ENCODE measurements around the gene TEX19. TPM values are rescaled to one million over a fixed set of nuclear protein-coding genes. Genes with fewer than 3 reads are reported as not detected.

TEX19 gene
- total and polyA plus RNA-seq, 10 of the 15 experiments (the other 5 are each of a cell fraction or from before 2014, with no cell fraction given): 0.03 to 0.32 (median 0.13) TPM; not detected in 3

DNA sequence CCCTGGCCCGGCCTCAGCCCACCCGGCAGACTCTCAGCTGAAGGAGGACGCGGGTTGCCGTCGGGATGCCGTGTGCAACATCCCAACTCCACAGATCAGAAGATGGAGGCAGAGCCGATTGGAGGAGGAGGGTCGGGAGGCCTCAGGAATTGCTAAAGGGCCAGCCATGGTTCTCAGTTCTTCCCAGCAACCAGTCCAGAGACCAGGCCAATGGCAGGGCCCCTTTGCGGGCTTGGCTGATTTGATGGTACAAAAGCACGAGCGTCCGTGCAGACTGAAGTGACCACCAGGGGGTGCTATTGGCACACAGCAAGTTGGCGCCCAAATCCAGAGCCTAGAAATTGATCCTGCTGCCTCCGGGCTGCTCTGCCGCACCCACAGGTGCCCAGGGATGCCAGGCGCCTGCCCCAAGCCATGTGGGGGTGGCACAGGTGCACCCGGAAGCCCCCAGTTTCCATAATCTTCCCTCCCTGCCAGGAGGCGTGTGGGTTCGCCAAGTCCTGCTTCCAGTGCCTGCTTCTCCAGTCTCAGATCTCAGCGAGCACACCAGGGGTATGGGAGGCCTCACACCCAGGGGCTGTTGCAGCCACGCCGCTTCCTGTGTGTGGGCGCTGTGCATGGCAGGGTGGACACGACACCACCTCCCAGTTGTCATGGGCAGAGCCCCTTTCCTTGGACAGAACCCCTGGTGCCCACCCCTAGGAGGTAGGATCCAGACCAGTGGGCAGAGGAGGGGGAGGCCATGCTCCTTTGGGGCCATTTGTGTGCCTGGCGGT, 7.1 kb upstream of the TEX19 start (continued):
- 0 out of 2 replicates have a peak, but pooled peaks have one; percentile 62 for TF ChIP-seq ESRRA (IDR thresholded peaks at IDR 0.05; ENCODE audit: low read length)
- TF ChIP-seq BHLHE40 (IDR thresholded peaks at IDR 0.05; ENCODE audit: borderline replicate concordance in 1 of 2, low read depth in 2 of 2, low read length in 1 of 2): peak; percentile 52 to 72; a peak in 3 of 4 replicates
- no peak for TF ChIP-seq ZNF274 (IDR thresholded peaks at IDR 0.05; ENCODE audit: insufficient read depth, insufficient read length)
- no peak for TF ChIP-seq RELB (IDR thresholded peaks at IDR 0.05; ENCODE audit: low read depth)
- TF ChIP-seq CREB1 (IDR thresholded peaks at IDR 0.05; ENCODE audit: low read depth): 0 out of 2 replicates have a peak, but pooled peaks have one; percentile 4
- TF ChIP-seq, protein P1, sequence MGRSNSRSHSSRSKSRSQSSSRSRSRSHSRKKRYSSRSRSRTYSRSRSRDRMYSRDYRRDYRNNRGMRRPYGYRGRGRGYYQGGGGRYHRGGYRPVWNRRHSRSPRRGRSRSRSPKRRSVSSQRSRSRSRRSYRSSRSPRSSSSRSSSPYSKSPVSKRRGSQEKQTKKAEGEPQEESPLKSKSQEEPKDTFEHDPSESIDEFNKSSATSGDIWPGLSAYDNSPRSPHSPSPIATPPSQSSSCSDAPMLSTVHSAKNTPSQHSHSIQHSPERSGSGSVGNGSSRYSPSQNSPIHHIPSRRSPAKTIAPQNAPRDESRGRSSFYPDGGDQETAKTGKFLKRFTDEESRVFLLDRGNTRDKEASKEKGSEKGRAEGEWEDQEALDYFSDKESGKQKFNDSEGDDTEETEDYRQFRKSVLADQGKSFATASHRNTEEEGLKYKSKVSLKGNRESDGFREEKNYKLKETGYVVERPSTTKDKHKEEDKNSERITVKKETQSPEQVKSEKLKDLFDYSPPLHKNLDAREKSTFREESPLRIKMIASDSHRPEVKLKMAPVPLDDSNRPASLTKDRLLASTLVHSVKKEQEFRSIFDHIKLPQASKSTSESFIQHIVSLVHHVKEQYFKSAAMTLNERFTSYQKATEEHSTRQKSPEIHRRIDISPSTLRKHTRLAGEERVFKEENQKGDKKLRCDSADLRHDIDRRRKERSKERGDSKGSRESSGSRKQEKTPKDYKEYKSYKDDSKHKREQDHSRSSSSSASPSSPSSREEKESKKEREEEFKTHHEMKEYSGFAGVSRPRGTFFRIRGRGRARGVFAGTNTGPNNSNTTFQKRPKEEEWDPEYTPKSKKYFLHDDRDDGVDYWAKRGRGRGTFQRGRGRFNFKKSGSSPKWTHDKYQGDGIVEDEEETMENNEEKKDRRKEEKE (IDR thresholded peaks at IDR 0.05): no peak
- TF ChIP-seq, protein P2, sequence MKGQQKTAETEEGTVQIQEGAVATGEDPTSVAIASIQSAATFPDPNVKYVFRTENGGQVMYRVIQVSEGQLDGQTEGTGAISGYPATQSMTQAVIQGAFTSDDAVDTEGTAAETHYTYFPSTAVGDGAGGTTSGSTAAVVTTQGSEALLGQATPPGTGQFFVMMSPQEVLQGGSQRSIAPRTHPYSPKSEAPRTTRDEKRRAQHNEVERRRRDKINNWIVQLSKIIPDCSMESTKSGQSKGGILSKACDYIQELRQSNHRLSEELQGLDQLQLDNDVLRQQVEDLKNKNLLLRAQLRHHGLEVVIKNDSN (IDR thresholded peaks at IDR 0.05; ENCODE audit: borderline replicate concordance, extremely low read length, insufficient read depth, low read depth, low read length): no peak
- no peak for TF ChIP-seq SIN3A (IDR thresholded peaks at IDR 0.05; ENCODE audit: low read depth, low read length)
- TF ChIP-seq RB1 (IDR thresholded peaks at IDR 0.05; ENCODE audit: borderline replicate concordance): peak; percentile 85; the same call in 1 of the 2 replicates
- no peak for TF ChIP-seq MXI1 (IDR thresholded peaks at IDR 0.05; ENCODE audit: low read depth, low read length)
- TF ChIP-seq, protein P3, sequence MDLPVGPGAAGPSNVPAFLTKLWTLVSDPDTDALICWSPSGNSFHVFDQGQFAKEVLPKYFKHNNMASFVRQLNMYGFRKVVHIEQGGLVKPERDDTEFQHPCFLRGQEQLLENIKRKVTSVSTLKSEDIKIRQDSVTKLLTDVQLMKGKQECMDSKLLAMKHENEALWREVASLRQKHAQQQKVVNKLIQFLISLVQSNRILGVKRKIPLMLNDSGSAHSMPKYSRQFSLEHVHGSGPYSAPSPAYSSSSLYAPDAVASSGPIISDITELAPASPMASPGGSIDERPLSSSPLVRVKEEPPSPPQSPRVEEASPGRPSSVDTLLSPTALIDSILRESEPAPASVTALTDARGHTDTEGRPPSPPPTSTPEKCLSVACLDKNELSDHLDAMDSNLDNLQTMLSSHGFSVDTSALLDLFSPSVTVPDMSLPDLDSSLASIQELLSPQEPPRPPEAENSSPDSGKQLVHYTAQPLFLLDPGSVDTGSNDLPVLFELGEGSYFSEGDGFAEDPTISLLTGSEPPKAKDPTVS (IDR thresholded peaks at IDR 0.05; ENCODE audit: low read depth, low read length): no peak
- no peak for TF ChIP-seq ZNF384 (IDR thresholded peaks at IDR 0.05; ENCODE audit: borderline replicate concordance, low read depth, low read length)
- TF ChIP-seq TAF1 (IDR thresholded peaks at IDR 0.05; ENCODE audit: borderline replicate concordance, low read depth, low read length): no peak
- TF ChIP-seq EGR1 (IDR thresholded peaks at IDR 0.05; ENCODE audit: borderline replicate concordance in 1 of 2, low read depth in 2 of 2, low read length in 2 of 2): no peak
- TF ChIP-seq, protein P4, sequence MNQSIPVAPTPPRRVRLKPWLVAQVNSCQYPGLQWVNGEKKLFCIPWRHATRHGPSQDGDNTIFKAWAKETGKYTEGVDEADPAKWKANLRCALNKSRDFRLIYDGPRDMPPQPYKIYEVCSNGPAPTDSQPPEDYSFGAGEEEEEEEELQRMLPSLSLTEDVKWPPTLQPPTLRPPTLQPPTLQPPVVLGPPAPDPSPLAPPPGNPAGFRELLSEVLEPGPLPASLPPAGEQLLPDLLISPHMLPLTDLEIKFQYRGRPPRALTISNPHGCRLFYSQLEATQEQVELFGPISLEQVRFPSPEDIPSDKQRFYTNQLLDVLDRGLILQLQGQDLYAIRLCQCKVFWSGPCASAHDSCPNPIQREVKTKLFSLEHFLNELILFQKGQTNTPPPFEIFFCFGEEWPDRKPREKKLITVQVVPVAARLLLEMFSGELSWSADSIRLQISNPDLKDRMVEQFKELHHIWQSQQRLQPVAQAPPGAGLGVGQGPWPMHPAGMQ (IDR thresholded peaks at IDR 0.05; ENCODE audit: borderline replicate concordance): no peak
- TF ChIP-seq, protein P5, sequence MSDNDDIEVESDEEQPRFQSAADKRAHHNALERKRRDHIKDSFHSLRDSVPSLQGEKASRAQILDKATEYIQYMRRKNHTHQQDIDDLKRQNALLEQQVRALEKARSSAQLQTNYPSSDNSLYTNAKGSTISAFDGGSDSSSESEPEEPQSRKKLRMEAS (IDR thresholded peaks at IDR 0.05; ENCODE audit: low read depth, low read length): peak; percentile 60; the same call in 1 of the 2 replicates
- no peak for TF ChIP-seq TCF7 (IDR thresholded peaks at IDR 0.05; ENCODE audit: borderline replicate concordance)
- TF ChIP-seq ZNF24 (IDR thresholded peaks at IDR 0.05): no peak
- TF ChIP-seq YBX1 (IDR thresholded peaks at IDR 0.05): no peak
- 0 out of 2 replicates have a peak, but pooled peaks have one; percentile 17 for TF ChIP-seq IRF4 (IDR thresholded peaks at IDR 0.05; ENCODE audit: low read depth, low read length)
- peak; percentile 69 for TF ChIP-seq YY1 (IDR thresholded peaks at IDR 0.05; ENCODE audit: low read depth, low read length)
